Loucy (cell line): ENCODE results near the gene GIT1.

Source experiments
- CTCF ChIP-seq: fragments of 200-600 bp; sonication (generic); conservative IDR thresholded peaks from 2 replicates; pipeline ENCODE4 v1.5.1; 2014; ENCODE audit warnings: mild to moderate bottlenecking, antibody characterized with exemption, low read length
- EZH2phosphoT487 ChIP-seq: fragments of 200-600 bp; IDR thresholded peaks from 2 replicates; pipeline ENCODE4 v1.6.1; 2018; ENCODE audit warnings: antibody characterized with exemption, mild to moderate bottlenecking, moderate library complexity, borderline replicate concordance

DNA sequence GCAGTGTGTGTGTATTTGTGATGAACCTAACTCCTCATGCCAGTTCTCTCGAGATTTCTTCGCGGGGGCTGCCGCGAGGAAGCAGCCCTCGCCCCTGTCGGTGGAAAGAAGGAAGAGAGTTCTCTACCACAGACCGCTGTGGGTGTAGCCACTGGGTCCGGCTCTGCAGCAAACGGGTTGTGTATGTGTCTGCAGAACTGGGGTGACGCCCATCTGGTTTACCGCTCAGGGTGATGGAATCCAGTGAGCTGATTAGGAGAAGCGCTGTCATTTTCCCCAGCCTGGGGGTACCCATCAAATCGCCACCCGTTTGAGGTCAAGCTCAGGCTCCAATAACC is 25.6 kb upstream of the GIT1 start:
- TF ChIP-seq CTCF (no peak), EZH2phosphoT487 (no peak)
